Body of pancreas (tissue), 4 donors: ENCODE data around the gene MIA3.

ENCODE experiments used
- POLR2A ChIP-seq, 3 donors: fragments of 450-650 bp; IDR thresholded peaks; one replicate each; pipeline ENCODE4 v1.6.1; 2016; ENCODE audit warnings: antibody characterized with exemption in 3 of 3, mild to moderate bottlenecking in 2 of 3
- TF ChIP-seq, protein P1 (sequence below), 7 experiments: fragments of 450-650 bp in 4 of 7; fragments of 200-600 bp in 3 of 7; sonication (generic) in 3 of 7; IDR thresholded peaks; one replicate each; pipeline ENCODE4 v1.5.1; 2016 to 2019; ENCODE audit warnings: antibody characterized with exemption in 7 of 7

DNA sequence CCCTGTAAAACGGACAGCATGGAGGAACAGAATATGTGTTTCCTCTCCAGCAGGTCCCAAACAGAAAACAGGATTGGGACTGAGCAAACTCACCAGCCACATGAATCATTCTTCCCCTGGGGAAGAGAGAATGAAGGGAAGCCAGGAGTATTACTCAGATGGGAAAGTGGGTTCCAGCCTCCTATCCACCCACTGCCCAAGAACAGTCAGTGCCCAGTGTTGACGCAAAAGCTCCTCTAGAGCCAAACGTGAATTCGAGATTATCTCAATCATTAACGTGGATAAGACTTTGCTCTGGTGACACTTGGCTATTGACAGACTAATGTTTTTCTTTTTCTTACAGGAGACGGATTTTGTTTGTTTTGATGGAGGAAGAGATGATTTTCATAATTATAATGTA lies 9.3 kb downstream of the MIA3 start:
- TF ChIP-seq, protein P1, sequence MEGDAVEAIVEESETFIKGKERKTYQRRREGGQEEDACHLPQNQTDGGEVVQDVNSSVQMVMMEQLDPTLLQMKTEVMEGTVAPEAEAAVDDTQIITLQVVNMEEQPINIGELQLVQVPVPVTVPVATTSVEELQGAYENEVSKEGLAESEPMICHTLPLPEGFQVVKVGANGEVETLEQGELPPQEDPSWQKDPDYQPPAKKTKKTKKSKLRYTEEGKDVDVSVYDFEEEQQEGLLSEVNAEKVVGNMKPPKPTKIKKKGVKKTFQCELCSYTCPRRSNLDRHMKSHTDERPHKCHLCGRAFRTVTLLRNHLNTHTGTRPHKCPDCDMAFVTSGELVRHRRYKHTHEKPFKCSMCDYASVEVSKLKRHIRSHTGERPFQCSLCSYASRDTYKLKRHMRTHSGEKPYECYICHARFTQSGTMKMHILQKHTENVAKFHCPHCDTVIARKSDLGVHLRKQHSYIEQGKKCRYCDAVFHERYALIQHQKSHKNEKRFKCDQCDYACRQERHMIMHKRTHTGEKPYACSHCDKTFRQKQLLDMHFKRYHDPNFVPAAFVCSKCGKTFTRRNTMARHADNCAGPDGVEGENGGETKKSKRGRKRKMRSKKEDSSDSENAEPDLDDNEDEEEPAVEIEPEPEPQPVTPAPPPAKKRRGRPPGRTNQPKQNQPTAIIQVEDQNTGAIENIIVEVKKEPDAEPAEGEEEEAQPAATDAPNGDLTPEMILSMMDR (IDR thresholded peaks at IDR 0.05) = no peak
- TF ChIP-seq POLR2A (IDR thresholded peaks at IDR 0.05) = no peak
